HG02759 (cell line): ENCODE measurements around the gene LRIG2.
"Not testable (repeated sequence)": the region's sequence is repeated elsewhere in the genome, so short reads cannot be mapped to it uniquely, and the experiment has no call there.

Source experiments
- ATAC-seq: cut with Tn5 transposase; IDR thresholded peaks from one replicate; pipeline ENCODE4 v1.9.1; 2021; ENCODE audit warnings: mild to moderate bottlenecking, moderate library complexity; ENCODE audit not compliant: unreplicated experiment

The LRIG2 gene

GRCh38 chr1:113156368-113156767 lies 83.4 kb downstream of the LRIG2 start:
- ATAC-seq = no peak

DNA sequence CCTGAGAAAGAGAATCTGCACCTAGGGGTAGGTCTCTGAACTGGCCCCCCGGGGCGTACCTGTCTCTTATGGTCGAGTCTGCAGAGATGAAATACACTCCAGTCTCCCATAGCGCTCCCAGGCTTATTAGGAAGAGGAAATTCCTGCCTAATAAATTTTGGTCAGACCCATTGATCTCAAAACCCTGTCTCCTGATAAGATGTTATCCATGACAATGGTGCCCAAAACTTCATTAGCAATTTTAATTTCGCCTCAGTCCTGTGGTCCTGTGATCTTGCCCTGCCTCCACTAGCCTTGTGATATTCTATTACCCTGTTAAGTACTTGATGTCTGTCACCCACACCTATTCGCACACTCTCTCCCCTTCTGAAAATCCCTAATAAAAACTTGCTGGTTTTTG lies 85.7 kb downstream of the LRIG2 start:
- ATAC-seq = not testable (repeated sequence)

GRCh38 chr1:113166473-113166872 lies 93.5 kb downstream of the LRIG2 start:
- no peak for ATAC-seq

DNA sequence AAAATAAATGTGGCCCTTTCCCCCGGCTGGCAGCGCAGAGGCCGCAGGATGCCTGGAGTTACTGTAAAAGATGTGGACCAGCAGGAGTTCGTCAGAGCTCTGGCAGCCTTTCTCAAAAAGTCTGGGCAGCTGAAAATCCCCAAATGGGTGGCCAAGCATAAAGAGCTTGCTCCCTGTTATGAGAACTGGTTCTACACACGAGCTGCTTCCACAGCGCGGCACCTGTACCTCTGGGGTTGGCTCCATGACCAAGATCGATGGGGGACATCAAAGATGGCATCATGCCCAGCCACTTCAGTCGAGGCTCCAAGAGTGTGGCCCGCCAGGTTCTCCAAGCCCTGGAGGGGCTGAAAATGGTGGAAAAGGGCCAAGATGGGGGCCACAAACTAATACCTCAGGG lies 95.9 kb downstream of the LRIG2 start:
- ATAC-seq = no peak

DNA sequence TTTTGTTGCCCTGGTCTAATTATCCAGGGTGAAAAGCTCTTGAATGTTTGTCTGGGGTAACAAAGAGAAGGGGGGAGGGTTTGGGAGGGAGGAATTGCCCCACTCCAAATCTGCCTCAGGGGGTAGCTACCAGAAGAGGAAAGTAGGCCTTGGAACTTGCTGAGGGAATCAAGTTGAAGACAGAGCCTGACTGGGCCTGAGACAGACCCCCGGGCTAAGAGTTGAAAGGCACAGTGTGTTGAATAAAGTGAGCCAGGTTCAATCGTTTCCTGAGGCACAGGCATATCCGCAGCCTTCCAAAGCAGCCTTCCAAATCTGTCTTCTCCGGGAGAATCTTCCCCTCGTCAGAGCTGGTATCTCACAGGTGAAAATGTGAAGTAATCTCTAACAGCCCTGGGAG lies 96.6 kb downstream of the LRIG2 start:
- no peak for ATAC-seq

GRCh38 chr1:113170519-113170918 lies 97.5 kb downstream of the LRIG2 start:
- ATAC-seq = no peak

GRCh38 chr1:113178106-113178505 lies 105.1 kb downstream of the LRIG2 start:
- peak; percentile 90 for ATAC-seq

- no peak for ATAC-seq
Measured at GRCh38 chr1:113178522-113178921, 105.5 kb downstream of the LRIG2 start.
